SU-DHL-6 (cell line): Measurements from ENCODE around the gene AHCY.

Experiments
- H2AFZ ChIP-seq: fragments of 200-600 bp; sonication (generic); 2 replicates; pipeline ENCODE4 v1.6.1; 2014; ENCODE audit warnings: low read depth, mild to moderate bottlenecking, moderate library complexity, mixed read lengths, antibody characterized with exemption, low read length; ENCODE audit not compliant: severe bottlenecking
- H3F3A ChIP-seq: fragments of 200-600 bp; shearing (Covaris generic); 2 replicates; pipeline ENCODE4 v1.6.0; 2016; ENCODE audit warnings: antibody characterized with exemption, mild to moderate bottlenecking; ENCODE audit not compliant: insufficient read depth
- H3K27ac ChIP-seq: fragments of 200-600 bp; sonication (generic); 2 replicates; pipeline ENCODE4 v1.5.1; 2016; ENCODE audit warnings: low read depth, mild to moderate bottlenecking, low read length, moderate library complexity, mixed read lengths
- H3K27me3 ChIP-seq: fragments of 200-600 bp; sonication (generic), shearing (Covaris generic); 2 replicates; pipeline ENCODE4 v1.6.0; 2014; ENCODE audit warnings: mild to moderate bottlenecking, low read length
- H3K36me3 ChIP-seq: fragments of 200-600 bp; sonication (generic); 2 replicates; pipeline ENCODE4 v1.6.1; 2014; ENCODE audit warnings: mild to moderate bottlenecking, low read length, mixed read lengths
- H3K4me2 ChIP-seq: fragments of 300-600, 200-600 bp; shearing (Covaris generic), sonication (generic); 2 replicates; pipeline ENCODE4 v1.6.0; 2014; ENCODE audit warnings: low read length, low read depth, mild to moderate bottlenecking; ENCODE audit not compliant: poor library complexity, severe bottlenecking
- H3K4me3 ChIP-seq: fragments of 200-600 bp; sonication (generic); 2 replicates; pipeline ENCODE4 v1.5.1; 2014; ENCODE audit warnings: antibody characterized with exemption, low read length, mild to moderate bottlenecking, mixed read lengths; ENCODE audit not compliant: insufficient read depth, poor library complexity, severe bottlenecking
- H3K79me2 ChIP-seq: fragments of 200-600 bp; sonication (generic); 2 replicates; pipeline ENCODE4 v1.6.1; 2014; ENCODE audit warnings: mild to moderate bottlenecking, low read length, moderate library complexity; ENCODE audit not compliant: insufficient read depth
- H3K9ac ChIP-seq: fragments of 200-600 bp; sonication (generic); 2 replicates; pipeline ENCODE4 v1.7.0; 2014; ENCODE audit warnings: mild to moderate bottlenecking, low read length
- H3K9me2 ChIP-seq: fragments of 200-600 bp; sonication (generic); replicated peaks from 2 replicates; pipeline ENCODE4 v1.6.1; 2014; ENCODE audit warnings: low read length; ENCODE audit not compliant: insufficient read depth
- H3K9me3 ChIP-seq: fragments of 200-600 bp; sonication (generic); 2 replicates; pipeline ENCODE4 v1.6.1; 2014; ENCODE audit warnings: low read length, mixed read lengths; ENCODE audit not compliant: insufficient read depth
- H4K20me1 ChIP-seq: fragments of 200-600 bp; sonication (generic); 2 replicates; pipeline ENCODE4 v1.6.1; 2014; ENCODE audit warnings: low read depth, mild to moderate bottlenecking, antibody characterized with exemption, low read length, moderate library complexity, mixed read lengths
- EZH2phosphoT487 ChIP-seq: fragments of 200-600 bp; sonication (generic), shearing (Covaris generic); conservative IDR thresholded peaks from 2 replicates; pipeline ENCODE4 v1.6.1; 2018; ENCODE audit warnings: mild to moderate bottlenecking, antibody characterized with exemption, low read length, moderate library complexity, mixed read lengths
- TF ChIP-seq, protein P1 (sequence below): fragments of 200-600 bp; sonication (generic); IDR thresholded peaks from one replicate; pipeline ENCODE4 v1.5.1; 2017; ENCODE audit warnings: antibody characterized with exemption, mild to moderate bottlenecking, low read length, moderate library complexity; ENCODE audit not compliant: insufficient read depth, poor library complexity, severe bottlenecking

Gene AHCY

DNA sequence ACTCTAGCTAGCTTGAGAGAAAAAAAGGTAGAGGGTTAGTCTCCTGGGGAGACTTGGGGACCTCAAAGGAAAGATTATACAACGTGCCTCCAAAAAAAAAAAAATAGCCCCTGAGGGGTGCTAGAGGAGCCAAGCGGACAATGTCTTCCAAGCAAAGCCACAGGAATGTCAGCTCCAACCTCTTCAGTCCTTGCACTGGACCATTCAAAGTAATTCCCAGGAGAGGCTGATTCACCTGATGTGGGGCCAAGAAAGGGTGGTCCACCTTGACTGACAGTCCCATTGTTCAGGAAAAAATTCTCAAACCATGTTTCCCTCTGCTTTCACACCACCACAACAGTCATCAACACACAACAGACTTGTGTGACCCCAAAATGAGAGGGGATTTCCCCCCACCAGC, 31.2 kb downstream of the AHCY start:
- Histone ChIP-seq H3K79me2 (no peaks in the 10 kb centered on the region), H3K9me2 (no peaks in the 10 kb centered on the region), H3K9ac (no peak overlapping the region), H2AFZ (no peak overlapping the region), H3K27me3 (no peaks in the 10 kb centered on the region), H3K27ac (no peak overlapping the region), H4K20me1 (no peaks in the 10 kb centered on the region), H3K4me2 (no peak overlapping the region), H3K4me3 (no peak overlapping the region), H3K9me3 (no peaks in the 10 kb centered on the region), H3K36me3 (no peaks in the 10 kb centered on the region), H3F3A (no peaks in the 10 kb centered on the region)
- no peak for TF ChIP-seq EZH2phosphoT487
- TF ChIP-seq, protein P1, sequence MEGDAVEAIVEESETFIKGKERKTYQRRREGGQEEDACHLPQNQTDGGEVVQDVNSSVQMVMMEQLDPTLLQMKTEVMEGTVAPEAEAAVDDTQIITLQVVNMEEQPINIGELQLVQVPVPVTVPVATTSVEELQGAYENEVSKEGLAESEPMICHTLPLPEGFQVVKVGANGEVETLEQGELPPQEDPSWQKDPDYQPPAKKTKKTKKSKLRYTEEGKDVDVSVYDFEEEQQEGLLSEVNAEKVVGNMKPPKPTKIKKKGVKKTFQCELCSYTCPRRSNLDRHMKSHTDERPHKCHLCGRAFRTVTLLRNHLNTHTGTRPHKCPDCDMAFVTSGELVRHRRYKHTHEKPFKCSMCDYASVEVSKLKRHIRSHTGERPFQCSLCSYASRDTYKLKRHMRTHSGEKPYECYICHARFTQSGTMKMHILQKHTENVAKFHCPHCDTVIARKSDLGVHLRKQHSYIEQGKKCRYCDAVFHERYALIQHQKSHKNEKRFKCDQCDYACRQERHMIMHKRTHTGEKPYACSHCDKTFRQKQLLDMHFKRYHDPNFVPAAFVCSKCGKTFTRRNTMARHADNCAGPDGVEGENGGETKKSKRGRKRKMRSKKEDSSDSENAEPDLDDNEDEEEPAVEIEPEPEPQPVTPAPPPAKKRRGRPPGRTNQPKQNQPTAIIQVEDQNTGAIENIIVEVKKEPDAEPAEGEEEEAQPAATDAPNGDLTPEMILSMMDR = no peak

DNA sequence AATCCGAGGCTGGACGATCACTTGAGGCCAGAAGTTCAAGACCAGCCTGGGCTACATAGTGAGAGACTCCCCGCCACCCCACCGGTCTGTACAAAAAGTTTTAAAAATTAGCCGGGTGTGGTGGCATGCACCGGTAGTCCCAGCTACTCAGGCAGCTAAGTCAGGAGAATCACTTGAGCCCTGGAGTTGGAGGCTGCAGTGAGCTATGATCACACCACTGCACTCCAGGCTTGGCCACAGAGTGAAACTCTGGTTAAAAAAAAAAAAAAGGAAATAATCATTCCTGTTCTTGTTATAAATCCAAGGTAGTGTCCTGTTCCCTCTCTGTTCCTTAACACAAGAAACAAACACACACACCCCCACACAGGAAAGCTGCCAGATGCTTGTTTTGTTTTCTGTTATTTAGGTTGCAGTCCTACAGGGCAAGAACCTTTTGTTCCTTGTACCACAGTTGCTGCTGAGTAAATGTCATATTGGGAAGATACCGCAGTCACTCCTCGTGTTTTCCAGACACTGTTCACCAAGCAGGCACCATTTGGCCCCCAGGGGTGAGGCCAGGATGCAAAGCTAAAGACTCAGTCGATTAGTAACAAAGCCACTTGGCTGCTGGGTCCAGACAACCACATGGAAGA, 33.0 kb downstream of the AHCY start:
- Histone ChIP-seq H3K27ac (no peak overlapping the region), H2AFZ (no peak overlapping the region), H3K4me2 (no peak overlapping the region), H3K79me2 (no peaks in the 10 kb centered on the region), H3K36me3 (no peaks in the 10 kb centered on the region), H3K9me3 (no peaks in the 10 kb centered on the region), H3K27me3 (no peaks in the 10 kb centered on the region), H4K20me1 (no peaks in the 10 kb centered on the region), H3F3A (no peaks in the 10 kb centered on the region), H3K4me3 (no peak overlapping the region), H3K9ac (no peak overlapping the region), H3K9me2 (no peaks in the 10 kb centered on the region)
- TF ChIP-seq EZH2phosphoT487 = no peak
- TF ChIP-seq, protein P1 = no peak

DNA sequence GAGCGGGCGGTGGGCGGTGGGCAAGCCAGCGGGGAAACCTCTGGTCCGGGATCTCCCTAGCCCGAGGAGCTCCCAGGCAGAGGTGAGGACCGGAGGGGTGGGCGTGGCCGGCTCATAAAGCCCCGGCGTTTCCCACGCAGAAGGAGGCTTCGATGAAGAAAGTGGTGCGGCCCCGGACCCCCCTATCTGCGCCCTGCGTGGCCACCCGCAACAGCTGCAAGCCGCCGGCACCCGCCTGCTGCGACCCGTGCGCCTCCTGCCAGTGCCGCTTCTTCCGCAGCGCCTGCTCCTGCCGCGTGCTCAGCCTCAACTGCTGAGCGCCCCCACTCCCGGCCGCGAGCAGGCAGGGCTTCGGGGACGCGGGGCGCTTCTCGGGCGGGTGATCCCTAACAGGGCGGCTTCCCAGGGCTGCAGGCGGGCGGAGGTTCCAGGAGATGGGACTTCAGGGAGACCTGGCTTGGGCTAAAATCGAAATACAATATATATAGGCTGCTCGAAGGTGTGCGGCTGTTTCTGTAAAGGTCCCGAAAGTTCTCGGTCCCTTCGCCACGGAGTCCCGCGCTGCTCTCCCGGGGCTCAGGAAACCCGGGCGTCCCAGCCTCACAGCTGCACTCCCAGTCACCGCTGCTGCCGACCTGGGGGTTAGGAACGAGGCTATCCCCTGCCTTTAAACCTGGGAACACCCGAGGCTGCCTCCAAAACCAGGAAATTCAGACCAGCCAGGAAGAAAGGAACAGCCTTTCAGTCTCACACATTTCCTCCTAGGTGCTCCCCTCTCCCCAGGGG, 34.1 kb downstream of the AHCY start:
- Histone ChIP-seq H3K4me2 (no peak overlapping the region), H3K9ac (no peak overlapping the region)

More for the DNA sequence above, 34.1 kb downstream of the AHCY start:
- Histone ChIP-seq H3K27ac (no peak overlapping the region), H3K9me2 (no peaks in the 10 kb centered on the region), H3K4me3 (no peak overlapping the region), H3F3A (no peaks in the 10 kb centered on the region), H3K27me3 (no peaks in the 10 kb centered on the region), H3K79me2 (no peaks in the 10 kb centered on the region), H3K36me3 (no peaks in the 10 kb centered on the region), H4K20me1 (no peaks in the 10 kb centered on the region), H3K9me3 (no peaks in the 10 kb centered on the region), H2AFZ (no peak overlapping the region)
- TF ChIP-seq, protein P1 = no peak
- no peak for TF ChIP-seq EZH2phosphoT487
